Kidney (tissue), 14 donors: ENCODE results near the gene KIAA1755. TPM values are rescaled to one million over a fixed set of nuclear protein-coding genes. Genes with fewer than 3 reads are reported as not detected.

Experiments
- DNase-seq, 5 donors: peaks; one replicate each; pipeline ENCODE4 v3.0.0-alpha.2; 2013 to 2020
- FAIRE-seq: peaks from 2 replicates; lab custom pipeline; 2012; peaks lifted over from hg19 to GRCh38; lab: Jason Lieb, UNC
- H3K27ac ChIP-seq, 2 donors: one replicate each; pipeline ENCODE4 v1.7.0; 2013; ENCODE audit warnings: low read depth in 2 of 2, low read length in 2 of 2, inconsistent platforms in 1 of 2
- H3K27me3 ChIP-seq: one replicate; pipeline ENCODE4 v1.7.1; 2013; ENCODE audit warnings: low read length, inconsistent platforms; ENCODE audit not compliant: control insufficient read depth, insufficient read depth
- H3K36me3 ChIP-seq, 3 donors: one replicate each; pipeline versions ENCODE4 v1.7.0 to v1.7.1; 2013; ENCODE audit warnings: low read length in 3 of 3, control low read depth in 1 of 3, inconsistent platforms in 1 of 3; ENCODE audit not compliant: insufficient read depth in 3 of 3, control insufficient read depth in 2 of 3
- H3K4me1 ChIP-seq, 3 donors: one replicate each; pipeline versions ENCODE4 v1.7.0 to v1.7.1; 2013; ENCODE audit warnings: low read length in 3 of 3, inconsistent platforms in 1 of 3, low read depth in 1 of 3; ENCODE audit not compliant: control insufficient read depth in 2 of 3, insufficient read depth in 2 of 3
- H3K4me3 ChIP-seq, 3 donors: one replicate each; pipeline versions ENCODE4 v1.7.0 to v1.8.1; 2013; ENCODE audit warnings: low read length in 3 of 3, control low read depth in 1 of 3, inconsistent platforms in 1 of 3
- H3K9ac ChIP-seq, 3 donors: one replicate each; pipeline versions ENCODE4 v1.7.0 to v1.7.1; 2013; ENCODE audit warnings: low read length in 3 of 3, control low read depth in 1 of 3, inconsistent platforms in 1 of 3
- H3K9me3 ChIP-seq, 3 donors: one replicate each; pipeline versions ENCODE4 v1.7.0 to v1.7.1; 2013; ENCODE audit warnings: low read length in 3 of 3, control low read depth in 1 of 3, inconsistent platforms in 1 of 3; ENCODE audit not compliant: control insufficient read depth in 2 of 3, insufficient read depth in 1 of 3
- CTCF ChIP-seq: IDR thresholded peaks from 3 replicates; pipeline ENCODE4 v1.5.1; 2012; ENCODE audit warnings: mild to moderate bottlenecking, moderate library complexity, borderline replicate concordance; ENCODE audit not compliant: insufficient read depth; ENCODE audit errors: extremely low read depth
- intact Hi-C: fragments of 100-400 bp; cut with DNase I; formaldehyde crosslinking; loops from one replicate; pipeline ENCODE4 v1.11.1; 2022
- polyA plus RNA-seq: library from polyadenylated mRNA; stranded (reverse); fragments of 350-450 nt; fragmentation: Illumina TruSeq; extraction: RNeasy Lipid Tissue Mini Kit (QIAGEN cat#74804); gene quantifications from one replicate; pipeline ENCODE4 v1.2.3, GENCODE V29; 2014; ENCODE audit warnings: low read depth, low replicate concordance; ENCODE audit not compliant: insufficient read depth
- total RNA-seq: library from RNA; stranded (reverse); fragmentation: NEBNext Ultra II Directional; extraction: Animal tissue kit (Norgen Biotek cat#: 25700); gene quantifications from one replicate; pipeline ENCODE4 v1.2.1, GENCODE V29; 2021
- donor health status: control.
- donor health status: control.
- donor health status: control.
- donor health status: control.
- donor health status: control.
- donor health status: DM: yes; HTN: yes; CAD: no.
- donor health status: Normal renal cell carcinoma (clear cell type).

Gene KIAA1755
- total and polyA plus RNA-seq, 2 donors from 2014 or later = 1.5 to 5.1 TPM

GRCh38 chr20:38180781-38181180 is 79.8 kb downstream of the KIAA1755 start:
- no peak overlapping the region for H3K4me3 ChIP-seq
- no peak for FAIRE-seq
- no peak for TF ChIP-seq CTCF
- intact Hi-C loops = no loop called here
- no peaks in the 10 kb centered on the region for H3K4me1 ChIP-seq
- H3K9me3 ChIP-seq = peaks cover 0 to 5% (median 0%) of the 10 kb centered on the region in 3 donors
- H3K9ac ChIP-seq = no peak overlapping the region
- H3K27me3 ChIP-seq = no peaks in the 10 kb centered on the region
- no peak overlapping the region for H3K27ac ChIP-seq
- DNase-seq = peak in 1 of 5 donors; percentile 19
- H3K36me3 ChIP-seq = no peaks in the 10 kb centered on the region

GRCh38 chr20:38179846-38180245 is 80.7 kb downstream of the KIAA1755 start:
- no peaks in the 10 kb centered on the region for H3K4me1 ChIP-seq
- H3K27ac ChIP-seq = no peak overlapping the region
- intact Hi-C loops = no loop called here
- DNase-seq = no peak
- TF ChIP-seq CTCF = no peak
- H3K4me3 ChIP-seq = no peak overlapping the region
- H3K9ac ChIP-seq = no peak overlapping the region
- no peaks in the 10 kb centered on the region for H3K27me3 ChIP-seq
- FAIRE-seq = no peak
- H3K9me3 ChIP-seq = peaks cover 0 to 5% (median 0%) of the 10 kb centered on the region in 3 donors
- no peaks in the 10 kb centered on the region for H3K36me3 ChIP-seq

GRCh38 chr20:38178581-38178980 is 82.0 kb downstream of the KIAA1755 start:
- no peak for DNase-seq
- Histone ChIP-seq H3K4me1 (no peaks in the 10 kb centered on the region), H3K9ac (no peak overlapping the region), H3K27me3 (no peaks in the 10 kb centered on the region), H3K27ac (no peak overlapping the region), H3K9me3 (peaks cover 0 to 5% (median 0%) of the 10 kb centered on the region in 3 donors), H3K36me3 (no peaks in the 10 kb centered on the region), H3K4me3 (no peak overlapping the region)
- FAIRE-seq = no peak
- no peak for TF ChIP-seq CTCF
- intact Hi-C loops = no loop called here

- no peak overlapping the region for H3K4me3 ChIP-seq
- H3K4me1 ChIP-seq = no peaks in the 10 kb centered on the region
- TF ChIP-seq CTCF = no peak
- no peaks in the 10 kb centered on the region for H3K27me3 ChIP-seq
- H3K36me3 ChIP-seq = no peaks in the 10 kb centered on the region
- no peak overlapping the region for H3K27ac ChIP-seq
- no peak overlapping the region for H3K9ac ChIP-seq
- FAIRE-seq = no peak
- DNase-seq = peak in 1 of 5 donors; percentile 35
- intact Hi-C loops = no loop called here
- peaks cover 0 to 5% (median 0%) of the 10 kb centered on the region in 3 donors for H3K9me3 ChIP-seq
These were observed 82.5 kb downstream of the KIAA1755 start for GRCh38 chr20:38178065-38178491.
